ENCODE data around the gene KANSL1L. TPM values are rescaled to one million over a fixed set of nuclear protein-coding genes. Genes with fewer than 3 reads are reported as not detected.
"Not testable (repeated sequence)": the region's sequence is repeated elsewhere in the genome, so short reads cannot be mapped to it uniquely, and the experiment has no call there.

Gene KANSL1L
- total and polyA plus RNA-seq, 10 of the 15 experiments (the other 5 are each of a cell fraction or from before 2014, with no cell fraction given), result 1.2 to 9.5 (median 3.7) TPM

- H3K9me3 ChIP-seq (replicated peaks; ENCODE audit: control insufficient read depth, insufficient read depth, low read length); H3K9ac ChIP-seq (ENCODE audit: control insufficient read depth, insufficient read depth, low read length); CTCF ChIA-PET; POLR2A ChIA-PET; H3K79me2 ChIP-seq (ENCODE audit: control insufficient read depth, insufficient read depth, low read length); H4K20me1 ChIP-seq (ENCODE audit: control insufficient read depth, insufficient read depth); ATAC-seq; H3K36me3 ChIP-seq (ENCODE audit: control insufficient read depth in 2 of 2, insufficient read depth in 2 of 2, low read length in 1 of 2); H3K4me1 ChIP-seq (ENCODE audit: control insufficient read depth, insufficient read depth, low read length); BruUV-seq (replicated peaks); H3K4me2 ChIP-seq (ENCODE audit: control insufficient read depth, insufficient read depth); RAD21 ChIA-PET (ENCODE audit: unreplicated experiment); H3K4me3 ChIP-seq; SMC1A ChIA-PET (ENCODE audit: uncharacterized antibody, unreplicated experiment); H3K27ac ChIP-seq (ENCODE audit: control insufficient read depth, insufficient read depth); H2AFZ ChIP-seq (ENCODE audit: control insufficient read depth, low read depth, low read length); intact Hi-C loops (cut with micrococcal nuclease; ENCODE audit: unreplicated experiment); H3K27me3 ChIP-seq (replicated peaks in 1 of 2; ENCODE audit: control insufficient read depth in 2 of 2, insufficient read depth in 2 of 2, low read length in 1 of 2); FAIRE-seq; DNase-seq (ENCODE audit: low read depth, low spot score): not testable (repeated sequence)
- WGBS (ENCODE audit: insufficient coverage, insufficient replicate concordance, low lambda C conversion rate, missing lambda C conversion rate), result 50% methylated on average over 1 of the region's 1 CpG
- TF ChIP-seq RUNX3 (IDR thresholded peaks at IDR 0.05; ENCODE audit: low read length), result peak; percentile 20; the same call in 1 of the 2 replicates
- in situ Hi-C loops (cut with MboI), result loop anchor here (25.0 kb wide), 1 partner anchor 1797 kb away; no protein-coding TSS in a partner anchor
Measured at GRCh38 chr2:210183936-210184335, 12.7 kb upstream of the KANSL1L start.

- H3K27me3 ChIP-seq (replicated peaks in 1 of 2; ENCODE audit: control insufficient read depth in 2 of 2, insufficient read depth in 2 of 2, low read length in 1 of 2); H3K9me3 ChIP-seq (replicated peaks; ENCODE audit: control insufficient read depth, insufficient read depth, low read length); FAIRE-seq; BruUV-seq (replicated peaks); H3K4me3 ChIP-seq; DNase-seq (ENCODE audit: low read depth, low spot score); H3K9ac ChIP-seq (ENCODE audit: control insufficient read depth, insufficient read depth, low read length); H3K27ac ChIP-seq (ENCODE audit: control insufficient read depth, insufficient read depth); H3K36me3 ChIP-seq (ENCODE audit: control insufficient read depth in 2 of 2, insufficient read depth in 2 of 2, low read length in 1 of 2); H3K4me1 ChIP-seq (ENCODE audit: control insufficient read depth, insufficient read depth, low read length); H2AFZ ChIP-seq (ENCODE audit: control insufficient read depth, low read depth, low read length); H3K4me2 ChIP-seq (ENCODE audit: control insufficient read depth, insufficient read depth); H3K79me2 ChIP-seq (ENCODE audit: control insufficient read depth, insufficient read depth, low read length); ATAC-seq; H4K20me1 ChIP-seq (ENCODE audit: control insufficient read depth, insufficient read depth); intact Hi-C loops (cut with micrococcal nuclease; ENCODE audit: unreplicated experiment): not testable (repeated sequence)
- ChIA-PET SMC1A (ENCODE audit: uncharacterized antibody, unreplicated experiment) (interaction anchor here (1.1 to 1.6 kb wide), 4 partner anchors 11 to 19 kb away, joined by 3 to 4 read pairs (median 4); no protein-coding TSS in a partner anchor), RAD21 (ENCODE audit: unreplicated experiment) (interaction anchor here (1.6 kb wide), 1 partner anchor 9 kb away, joined by 3 read pairs; no protein-coding TSS in a partner anchor), POLR2A (interaction anchor here (0.6 kb wide), 1 partner anchor 9 kb away, joined by 4 read pairs; no protein-coding TSS in a partner anchor), CTCF (interaction anchor here (0.6 to 0.9 kb wide), 2 partner anchors 179 to 854 kb away, joined by 3 read pairs; no protein-coding TSS in a partner anchor)
- in situ Hi-C loops (cut with MboI), result loop anchor here (25.0 kb wide), 1 partner anchor 1794 kb away; no protein-coding TSS in a partner anchor
- 47% methylated on average over 12 of the region's 12 CpGs for WGBS (ENCODE audit: insufficient coverage, insufficient replicate concordance, low lambda C conversion rate, missing lambda C conversion rate)
Measured at GRCh38 chr2:210181606-210182088, 10.4 kb upstream of the KANSL1L start.

DNA sequence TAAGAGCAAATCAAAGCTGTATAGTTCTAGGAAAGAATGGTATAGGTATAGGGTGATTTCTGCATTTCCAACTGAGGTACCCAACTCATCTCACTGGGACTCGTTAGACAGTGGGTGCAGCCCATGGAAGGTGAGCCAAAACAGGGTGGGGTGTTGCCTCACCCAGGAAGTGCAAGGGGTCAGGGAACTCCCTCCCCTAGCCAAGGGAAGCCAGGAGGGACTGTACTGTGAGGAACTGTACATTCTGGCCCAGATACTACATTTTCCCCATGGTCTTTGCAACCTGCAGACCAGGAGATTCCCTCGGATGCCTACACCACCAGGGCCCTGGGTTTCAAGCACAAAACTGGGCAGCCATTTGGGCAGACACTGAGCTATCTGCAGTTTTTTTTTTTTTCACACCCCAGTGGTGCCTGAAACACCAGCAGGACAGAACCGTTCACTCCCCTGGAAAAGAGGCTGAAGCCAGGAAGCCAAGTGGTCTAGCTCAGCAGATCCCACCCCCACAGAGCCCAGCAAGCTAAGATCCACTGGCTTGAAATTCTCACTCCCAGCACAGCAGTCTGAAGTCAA is 9.9 kb upstream of the KANSL1L start:
- H2AFZ ChIP-seq (ENCODE audit: control insufficient read depth, low read depth, low read length); H3K27me3 ChIP-seq (replicated peaks in 1 of 2; ENCODE audit: control insufficient read depth in 2 of 2, insufficient read depth in 2 of 2, low read length in 1 of 2); intact Hi-C loops (cut with micrococcal nuclease; ENCODE audit: unreplicated experiment); POLR2A ChIA-PET; BruUV-seq (replicated peaks); H3K9me3 ChIP-seq (replicated peaks; ENCODE audit: control insufficient read depth, insufficient read depth, low read length); H4K20me1 ChIP-seq (ENCODE audit: control insufficient read depth, insufficient read depth); FAIRE-seq; H3K4me3 ChIP-seq; H3K27ac ChIP-seq (ENCODE audit: control insufficient read depth, insufficient read depth); H3K36me3 ChIP-seq (ENCODE audit: control insufficient read depth in 2 of 2, insufficient read depth in 2 of 2, low read length in 1 of 2); H3K4me1 ChIP-seq (ENCODE audit: control insufficient read depth, insufficient read depth, low read length); CTCF ChIA-PET; DNase-seq (ENCODE audit: low read depth, low spot score); H3K79me2 ChIP-seq (ENCODE audit: control insufficient read depth, insufficient read depth, low read length); H3K4me2 ChIP-seq (ENCODE audit: control insufficient read depth, insufficient read depth); H3K9ac ChIP-seq (ENCODE audit: control insufficient read depth, insufficient read depth, low read length); ATAC-seq: not testable (repeated sequence)
- in situ Hi-C loops (cut with MboI), result loop anchor here (25.0 kb wide), 1 partner anchor 1794 kb away; no protein-coding TSS in a partner anchor
- ChIA-PET SMC1A (ENCODE audit: uncharacterized antibody, unreplicated experiment) (interaction anchor here (1.1 to 1.6 kb wide), 5 partner anchors 11 to 19 kb away, joined by 3 to 5 read pairs (median 4); no protein-coding TSS in a partner anchor), RAD21 (ENCODE audit: unreplicated experiment) (interaction anchor here (1.6 kb wide), 1 partner anchor 9 kb away, joined by 3 read pairs; no protein-coding TSS in a partner anchor)
- WGBS (ENCODE audit: insufficient coverage, insufficient replicate concordance, low lambda C conversion rate, missing lambda C conversion rate), result 4% methylated on average over 3 of the region's 3 CpGs
